A549 (cell line): ENCODE measurements around the gene TACR1.

ENCODE experiments used
- CEBPB ChIP-seq, 2 experiments: fragments of >200 bp in 1 of 2; sonication (Bioruptor Twin) in 1 of 2; formaldehyde crosslinking in 1 of 2; IDR thresholded peaks; 2 replicates each; pipeline ENCODE4 v1.6.1; 2012 to 2016
- FOSL2 ChIP-seq, 2 experiments: fragments of 450-650 bp in 1 of 2; fragments of >200 bp in 1 of 2; sonication (Bioruptor Twin) in 1 of 2; formaldehyde crosslinking; IDR thresholded peaks; 2 replicates each; pipeline versions ENCODE4 v1.5.0 to v1.6.1; 2016 to 2020; ENCODE audit warnings: mild to moderate bottlenecking in 1 of 2, moderate library complexity in 1 of 2
- GATA3 ChIP-seq: IDR thresholded peaks from 2 replicates; pipeline ENCODE4 v1.6.1; 2012; ENCODE audit warnings: borderline replicate concordance
- HOXA7 ChIP-seq: fragments of 250-450 bp; sonication (Bioruptor Pico); IDR thresholded peaks from 2 replicates; pipeline ENCODE4 v1.5.0; 2020; ENCODE audit warnings: mild to moderate bottlenecking, moderate library complexity
- JUN ChIP-seq, 2 experiments: fragments of >200 bp; sonication (Bioruptor Twin); formaldehyde crosslinking; IDR thresholded peaks; 2 replicates in 1 of 2; 3 replicates in 1 of 2; pipeline ENCODE4 v1.6.1; 2016 to 2017
- MAFK ChIP-seq: fragments of 450-650 bp; IDR thresholded peaks from 2 replicates; pipeline ENCODE4 v1.6.1; 2014; ENCODE audit not compliant: partially characterized antibody
- POLR2A ChIP-seq: IDR thresholded peaks from 2 replicates; pipeline ENCODE4 v1.6.1; 2012; ENCODE audit warnings: mild to moderate bottlenecking, low read length
- RAD21 ChIP-seq, 2 experiments: fragments of >200 bp in 1 of 2; sonication (Bioruptor Twin) in 1 of 2; formaldehyde crosslinking in 1 of 2; IDR thresholded peaks in 1 of 2; conservative IDR thresholded peaks in 1 of 2; 2 replicates in 1 of 2; 3 replicates in 1 of 2; pipeline ENCODE4 v1.6.1; 2012 to 2018; ENCODE audit warnings: inconsistent platforms in 1 of 2
- RNF2 ChIP-seq: fragments of 200-600 bp; sonication (generic); IDR thresholded peaks from 2 replicates; pipeline ENCODE4 v1.6.1; 2016; ENCODE audit warnings: low read depth, mild to moderate bottlenecking, antibody characterized with exemption, moderate library complexity, borderline replicate concordance
- TP53 ChIP-seq: fragments of 250-450 bp; sonication (Bioruptor Pico); IDR thresholded peaks from 2 replicates; pipeline ENCODE4 v1.5.0; 2021; ENCODE audit warnings: mild to moderate bottlenecking, moderate library complexity
- ZFP36 ChIP-seq: fragments of 450-650 bp; IDR thresholded peaks from 2 replicates; pipeline ENCODE4 v1.6.1; 2014; ENCODE audit warnings: borderline replicate concordance; ENCODE audit not compliant: partially characterized antibody
- TF ChIP-seq, protein P1 (sequence below): fragments of >200 bp; sonication (Bioruptor Twin); formaldehyde crosslinking; IDR thresholded peaks from 3 replicates; pipeline ENCODE4 v1.5.1; 2016
- TF ChIP-seq, protein P2 (sequence below): fragments of 200-600 bp; sonication (generic); IDR thresholded peaks from 2 replicates; pipeline ENCODE4 v1.6.1; 2016; ENCODE audit warnings: antibody characterized with exemption, mild to moderate bottlenecking, moderate library complexity
- TF ChIP-seq, protein P3 (sequence below): fragments of 150-350 bp; IDR thresholded peaks from 2 replicates; pipeline ENCODE4 v1.6.1; 2014; ENCODE audit warnings: low read depth, mild to moderate bottlenecking, low read length

- TF ChIP-seq RNF2 (no peak), ZFP36 (no peak), JUN (IDR thresholded peaks at IDR 0.05) (no peak), POLR2A (no peak), RAD21 (conservative IDR thresholded peaks at IDR 0.05 in 1 of 2, IDR thresholded peaks at IDR 0.05 in 1 of 2) (peak; percentile 18 to 40; a peak in 2 of 5 replicates), CEBPB (IDR thresholded peaks at IDR 0.05) (no peak), FOSL2 (IDR thresholded peaks at IDR 0.05) (no peak), FOSL2 (CRISPR knock-in tag; IDR thresholded peaks at IDR 0.05) (no peak), TP53 (CRISPR knock-in tag) (no peak), GATA3 (no peak), HOXA7 (CRISPR knock-in tag) (no peak), MAFK (peak; percentile 40)
- TF ChIP-seq, protein P1, sequence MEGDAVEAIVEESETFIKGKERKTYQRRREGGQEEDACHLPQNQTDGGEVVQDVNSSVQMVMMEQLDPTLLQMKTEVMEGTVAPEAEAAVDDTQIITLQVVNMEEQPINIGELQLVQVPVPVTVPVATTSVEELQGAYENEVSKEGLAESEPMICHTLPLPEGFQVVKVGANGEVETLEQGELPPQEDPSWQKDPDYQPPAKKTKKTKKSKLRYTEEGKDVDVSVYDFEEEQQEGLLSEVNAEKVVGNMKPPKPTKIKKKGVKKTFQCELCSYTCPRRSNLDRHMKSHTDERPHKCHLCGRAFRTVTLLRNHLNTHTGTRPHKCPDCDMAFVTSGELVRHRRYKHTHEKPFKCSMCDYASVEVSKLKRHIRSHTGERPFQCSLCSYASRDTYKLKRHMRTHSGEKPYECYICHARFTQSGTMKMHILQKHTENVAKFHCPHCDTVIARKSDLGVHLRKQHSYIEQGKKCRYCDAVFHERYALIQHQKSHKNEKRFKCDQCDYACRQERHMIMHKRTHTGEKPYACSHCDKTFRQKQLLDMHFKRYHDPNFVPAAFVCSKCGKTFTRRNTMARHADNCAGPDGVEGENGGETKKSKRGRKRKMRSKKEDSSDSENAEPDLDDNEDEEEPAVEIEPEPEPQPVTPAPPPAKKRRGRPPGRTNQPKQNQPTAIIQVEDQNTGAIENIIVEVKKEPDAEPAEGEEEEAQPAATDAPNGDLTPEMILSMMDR = 0 out of 3 replicates have a peak, but pooled peaks have one; percentile 8
- TF ChIP-seq, protein P2, sequence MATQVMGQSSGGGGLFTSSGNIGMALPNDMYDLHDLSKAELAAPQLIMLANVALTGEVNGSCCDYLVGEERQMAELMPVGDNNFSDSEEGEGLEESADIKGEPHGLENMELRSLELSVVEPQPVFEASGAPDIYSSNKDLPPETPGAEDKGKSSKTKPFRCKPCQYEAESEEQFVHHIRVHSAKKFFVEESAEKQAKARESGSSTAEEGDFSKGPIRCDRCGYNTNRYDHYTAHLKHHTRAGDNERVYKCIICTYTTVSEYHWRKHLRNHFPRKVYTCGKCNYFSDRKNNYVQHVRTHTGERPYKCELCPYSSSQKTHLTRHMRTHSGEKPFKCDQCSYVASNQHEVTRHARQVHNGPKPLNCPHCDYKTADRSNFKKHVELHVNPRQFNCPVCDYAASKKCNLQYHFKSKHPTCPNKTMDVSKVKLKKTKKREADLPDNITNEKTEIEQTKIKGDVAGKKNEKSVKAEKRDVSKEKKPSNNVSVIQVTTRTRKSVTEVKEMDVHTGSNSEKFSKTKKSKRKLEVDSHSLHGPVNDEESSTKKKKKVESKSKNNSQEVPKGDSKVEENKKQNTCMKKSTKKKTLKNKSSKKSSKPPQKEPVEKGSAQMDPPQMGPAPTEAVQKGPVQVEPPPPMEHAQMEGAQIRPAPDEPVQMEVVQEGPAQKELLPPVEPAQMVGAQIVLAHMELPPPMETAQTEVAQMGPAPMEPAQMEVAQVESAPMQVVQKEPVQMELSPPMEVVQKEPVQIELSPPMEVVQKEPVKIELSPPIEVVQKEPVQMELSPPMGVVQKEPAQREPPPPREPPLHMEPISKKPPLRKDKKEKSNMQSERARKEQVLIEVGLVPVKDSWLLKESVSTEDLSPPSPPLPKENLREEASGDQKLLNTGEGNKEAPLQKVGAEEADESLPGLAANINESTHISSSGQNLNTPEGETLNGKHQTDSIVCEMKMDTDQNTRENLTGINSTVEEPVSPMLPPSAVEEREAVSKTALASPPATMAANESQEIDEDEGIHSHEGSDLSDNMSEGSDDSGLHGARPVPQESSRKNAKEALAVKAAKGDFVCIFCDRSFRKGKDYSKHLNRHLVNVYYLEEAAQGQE = no peak
- TF ChIP-seq, protein P3, sequence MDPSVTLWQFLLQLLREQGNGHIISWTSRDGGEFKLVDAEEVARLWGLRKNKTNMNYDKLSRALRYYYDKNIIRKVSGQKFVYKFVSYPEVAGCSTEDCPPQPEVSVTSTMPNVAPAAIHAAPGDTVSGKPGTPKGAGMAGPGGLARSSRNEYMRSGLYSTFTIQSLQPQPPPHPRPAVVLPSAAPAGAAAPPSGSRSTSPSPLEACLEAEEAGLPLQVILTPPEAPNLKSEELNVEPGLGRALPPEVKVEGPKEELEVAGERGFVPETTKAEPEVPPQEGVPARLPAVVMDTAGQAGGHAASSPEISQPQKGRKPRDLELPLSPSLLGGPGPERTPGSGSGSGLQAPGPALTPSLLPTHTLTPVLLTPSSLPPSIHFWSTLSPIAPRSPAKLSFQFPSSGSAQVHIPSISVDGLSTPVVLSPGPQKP = no peak
These were observed 69.1 kb downstream of the TACR1 start for GRCh38 chr2:75130171-75130570.
